Measurements from ENCODE around the gene CA10.

- TF ChIP-seq POLR2AphosphoS5 (IDR thresholded peaks at IDR 0.05; ENCODE audit: low read depth, low read length) (no peak), SIN3A (IDR thresholded peaks at IDR 0.05; ENCODE audit: borderline replicate concordance, insufficient read depth, low read length) (no peak)
Measured at GRCh38 chr17:51769231-51769630, 389.3 kb downstream of the CA10 start.

Measured in PFSK-1 (cell line).